Stimulated activated effector memory CD8-positive, alpha-beta T cell treated with anti-CD3 and anti-CD28 coated beads, Interleukin-12 subunit alpha, Interleukin-12 subunit beta, amount 100 ng/mL, for 72 hours (primary cell): ENCODE measurements around the gene ZFAND2B.
"Not testable (repeated sequence)": the region's sequence is repeated elsewhere in the genome, so short reads cannot be mapped to it uniquely, and the experiment has no call there.

Experiments
- ATAC-seq: fragments of 150-1000 bp; cut with Tn5 transposase; 2 replicates; pipeline ENCODE4 v1.10.0; 2021
- DNase-seq, 2 donors: peaks; one replicate each; pipeline ENCODE4 v3.0.0; 2021 to 2022; ENCODE audit warnings: low spot score in 2 of 2
- H3K27ac Mint-ChIP-seq: one replicate; pipeline ENCODE4 v1.8.0; 2022; ENCODE audit warnings: mild to moderate bottlenecking, mixed read lengths
- H3K36me3 Mint-ChIP-seq: one replicate; pipeline ENCODE4 v1.8.0; 2022; ENCODE audit warnings: mild to moderate bottlenecking, mixed read lengths
- H3K4me1 Mint-ChIP-seq: one replicate; pipeline ENCODE4 v1.8.0; 2022; ENCODE audit warnings: mixed read lengths
- H3K4me3 Mint-ChIP-seq: one replicate; pipeline ENCODE4 v1.8.0; 2022; ENCODE audit warnings: mild to moderate bottlenecking, mixed read lengths
- H3K9me3 Mint-ChIP-seq: one replicate; pipeline ENCODE4 v1.8.0; 2022; ENCODE audit warnings: mixed read lengths

The ZFAND2B gene

DNA sequence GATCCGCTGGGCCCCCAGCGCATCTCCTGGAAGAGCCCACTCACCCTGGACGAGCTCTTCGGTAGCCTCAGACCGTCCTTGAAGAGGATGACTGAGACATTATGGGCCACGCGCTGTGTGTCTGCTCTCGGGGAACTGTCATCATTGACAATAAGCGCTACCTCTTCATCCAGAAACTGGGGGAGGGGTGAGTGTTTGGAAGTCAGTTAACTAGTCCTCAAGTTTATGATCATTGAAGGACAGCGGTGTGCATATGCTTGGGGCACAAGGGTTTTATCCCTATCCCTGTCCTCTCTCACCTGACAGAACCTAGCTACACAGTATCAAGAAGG, 39.3 kb downstream of the ZFAND2B start:
- peak overlapping the region; percentile 68 for H3K4me3 Mint-ChIP-seq
- no peak for DNase-seq
- no peaks in the 10 kb centered on the region for H3K9me3 Mint-ChIP-seq
- H3K27ac Mint-ChIP-seq, result peak overlapping the region; percentile 93
- no peak for ATAC-seq
- H3K36me3 Mint-ChIP-seq, result peaks cover 56% of the 10 kb centered on the region
- H3K4me1 Mint-ChIP-seq, result peaks cover 56% of the 10 kb centered on the region

DNA sequence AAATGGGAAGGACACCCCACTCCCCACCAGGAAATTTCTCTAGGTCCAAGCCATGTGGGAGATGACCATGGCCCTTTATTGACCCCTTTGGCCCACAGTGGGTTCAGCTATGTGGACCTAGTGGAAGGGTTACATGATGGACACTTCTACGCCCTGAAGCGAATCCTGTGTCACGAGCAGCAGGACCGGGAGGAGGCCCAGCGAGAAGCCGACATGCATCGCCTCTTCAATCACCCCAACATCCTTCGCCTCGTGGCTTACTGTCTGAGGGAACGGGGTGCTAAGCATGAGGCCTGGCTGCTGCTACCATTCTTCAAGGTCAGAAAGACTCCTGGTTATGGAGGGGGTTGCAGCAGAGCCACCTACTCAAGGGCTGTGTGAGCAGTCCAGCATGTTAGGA, 40.0 kb downstream of the ZFAND2B start:
- Mint-ChIP-seq H3K27ac (peak overlapping the region; percentile 93), H3K9me3 (no peaks in the 10 kb centered on the region), H3K4me1 (peaks cover 63% of the 10 kb centered on the region), H3K36me3 (peaks cover 63% of the 10 kb centered on the region), H3K4me3 (peak overlapping the region; percentile 68)
- DNase-seq (no peak), ATAC-seq (no peak)

DNA sequence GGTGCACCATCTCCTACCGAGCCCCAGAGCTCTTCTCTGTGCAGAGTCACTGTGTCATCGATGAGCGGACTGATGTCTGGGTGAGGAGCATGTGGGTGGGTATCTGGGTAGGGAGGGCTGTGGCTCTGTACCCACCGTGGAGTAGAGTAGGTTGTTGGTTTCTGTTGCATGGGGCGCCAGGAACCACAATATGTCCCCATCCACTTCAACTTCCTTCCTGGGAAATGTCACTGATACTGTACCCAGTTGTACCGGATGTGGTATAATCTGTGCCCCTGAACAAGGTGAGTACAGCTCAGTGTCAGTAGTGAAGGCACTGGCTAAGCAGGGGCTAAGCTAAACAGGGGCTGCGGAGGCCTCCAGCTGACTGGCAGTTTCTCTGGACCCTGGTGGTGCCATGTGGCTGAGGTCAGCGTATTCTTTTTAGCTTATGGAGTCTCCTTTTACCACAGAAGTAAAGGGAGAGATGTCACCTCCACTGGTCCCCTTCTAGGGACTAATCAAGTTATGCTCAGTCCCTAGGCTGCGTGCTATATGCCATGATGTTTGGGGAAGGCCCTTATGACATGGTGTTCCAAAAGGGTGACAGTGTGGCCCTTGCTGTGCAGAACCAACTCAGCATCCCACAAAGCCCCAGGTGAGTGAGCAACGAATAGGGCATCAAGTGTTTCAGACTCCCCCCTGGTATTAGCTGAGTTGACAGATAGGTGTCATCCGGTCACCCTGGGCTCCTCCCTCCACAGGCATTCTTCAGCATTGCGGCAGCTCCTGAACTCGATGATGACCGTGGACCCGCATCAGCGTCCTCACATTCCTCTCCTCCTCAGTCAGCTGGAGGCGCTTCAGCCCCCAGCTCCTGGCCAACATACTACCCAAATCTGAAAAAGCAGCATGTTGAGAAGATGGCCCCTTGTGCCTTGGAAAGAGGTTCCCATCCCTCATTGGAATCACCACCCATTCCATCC, 41.4 kb downstream of the ZFAND2B start:
- Mint-ChIP-seq H3K36me3 (peaks cover 77% of the 10 kb centered on the region), H3K9me3 (no peaks in the 10 kb centered on the region), H3K4me3 (peak overlapping the region; percentile 68), H3K4me1 (peaks cover 77% of the 10 kb centered on the region), H3K27ac (peak overlapping the region; percentile 86)
- ATAC-seq, result peak; percentile 78
- DNase-seq, result peak; percentile 41 to 72

DNA sequence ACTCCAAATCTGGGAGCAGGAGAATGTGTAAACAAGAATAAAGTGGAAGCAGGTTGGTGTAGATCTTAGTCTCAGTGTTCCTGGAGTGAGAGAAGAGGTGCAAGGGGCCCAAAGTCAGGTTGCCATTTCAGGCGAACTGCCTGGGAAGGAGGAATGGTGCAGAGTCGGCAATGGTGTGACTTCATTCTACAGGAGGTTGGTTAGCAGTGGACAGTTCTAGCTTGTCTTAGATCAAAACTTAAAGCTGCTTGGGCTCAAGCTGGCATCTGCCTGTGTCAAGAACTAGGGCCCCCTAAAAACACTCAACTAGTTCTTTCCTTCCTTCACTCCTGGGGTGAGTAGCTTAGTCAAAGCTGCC, 42.2 kb downstream of the ZFAND2B start:
- no peak for ATAC-seq
- Mint-ChIP-seq H3K4me3 (peak overlapping the region; percentile 68), H3K4me1 (peaks cover 77% of the 10 kb centered on the region), H3K9me3 (no peaks in the 10 kb centered on the region), H3K36me3 (peaks cover 86% of the 10 kb centered on the region), H3K27ac (peak overlapping the region; percentile 86)
- no peak for DNase-seq

DNA sequence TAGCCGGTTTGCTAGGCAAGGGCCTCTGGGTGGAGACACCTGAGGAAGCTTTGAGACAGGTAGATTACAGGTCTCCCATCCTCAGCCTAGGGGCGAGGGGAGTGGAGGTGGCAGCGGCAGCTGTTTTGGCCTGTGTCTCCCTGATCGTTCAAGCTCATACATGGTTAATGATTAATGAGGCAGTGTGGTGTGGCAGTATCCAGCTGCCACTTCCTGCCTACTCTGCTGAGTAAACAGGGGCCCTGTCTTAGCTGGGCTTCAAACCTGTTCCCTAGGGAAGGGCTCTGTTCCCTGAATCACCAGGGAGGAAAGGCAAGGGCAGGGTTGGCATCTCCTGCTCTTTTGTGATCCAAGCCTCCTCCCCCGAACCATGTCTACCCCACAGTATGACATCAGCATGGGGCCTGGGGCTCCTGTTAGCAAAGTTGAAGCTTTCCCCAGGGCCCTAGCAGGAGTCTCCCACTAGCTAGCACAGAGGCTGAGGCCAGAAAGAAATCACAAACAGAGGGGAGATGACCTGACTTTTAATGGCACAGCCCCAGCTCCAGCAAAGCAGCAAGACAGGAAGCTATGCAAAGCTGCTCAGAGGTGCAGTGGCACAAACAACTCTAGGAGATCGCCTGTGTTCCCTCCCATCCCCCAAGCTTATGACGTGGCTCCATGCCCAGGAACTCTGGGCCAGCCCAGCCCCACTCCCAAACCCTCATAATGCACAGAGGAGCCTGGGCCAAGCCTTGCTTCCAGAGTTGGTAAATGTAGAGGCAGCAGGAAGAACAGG, 42.8 kb downstream of the ZFAND2B start:
- H3K27ac Mint-ChIP-seq, result peak overlapping the region; percentile 86
- no peak for ATAC-seq
- H3K9me3 Mint-ChIP-seq, result no peaks in the 10 kb centered on the region
- peak overlapping the region; percentile 68 for H3K4me3 Mint-ChIP-seq
- peaks cover 77% of the 10 kb centered on the region for H3K4me1 Mint-ChIP-seq
- peaks cover 86% of the 10 kb centered on the region for H3K36me3 Mint-ChIP-seq
- no peak for DNase-seq

DNA sequence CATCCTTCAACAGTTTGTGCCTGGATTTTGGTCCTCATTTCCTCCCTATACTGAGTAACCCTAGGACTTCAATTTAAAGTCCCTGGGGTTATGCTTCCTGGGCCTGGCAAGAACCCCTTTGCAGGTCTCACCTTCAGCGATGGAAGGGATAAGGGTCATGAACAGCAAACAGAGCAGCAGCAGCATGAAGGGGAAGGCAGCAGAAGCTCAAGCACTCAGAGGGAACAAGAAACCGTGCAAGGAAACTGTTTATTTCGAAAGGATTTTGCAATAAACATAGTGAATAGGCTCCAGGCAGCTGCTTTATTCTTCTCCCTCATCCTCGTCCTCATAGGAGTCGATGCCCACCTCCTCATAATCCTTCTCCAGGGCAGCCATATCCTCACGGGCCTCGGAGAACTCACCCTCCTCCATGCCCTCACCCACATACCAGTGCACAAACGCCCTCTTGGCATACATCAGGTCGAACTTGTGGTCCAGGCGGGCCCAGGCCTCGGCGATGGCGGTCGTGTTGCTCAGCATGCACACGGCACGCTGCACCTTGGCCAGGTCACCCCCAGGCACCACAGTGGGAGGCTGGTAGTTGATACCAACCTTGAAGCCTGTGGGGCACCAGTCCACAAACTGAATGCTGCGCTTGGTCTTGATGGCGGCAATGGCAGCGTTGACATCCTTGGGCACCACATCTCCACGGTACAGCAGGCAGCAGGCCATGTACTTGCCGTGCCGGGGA, 43.6 kb downstream of the ZFAND2B start:
- Mint-ChIP-seq H3K9me3 (no peaks in the 10 kb centered on the region), H3K36me3 (peaks cover 88% of the 10 kb centered on the region), H3K4me1 (peaks cover 72% of the 10 kb centered on the region), H3K4me3 (peak overlapping the region; percentile 68), H3K27ac (peak overlapping the region; percentile 86)
- ATAC-seq (no peak), DNase-seq (no peak)

DNA sequence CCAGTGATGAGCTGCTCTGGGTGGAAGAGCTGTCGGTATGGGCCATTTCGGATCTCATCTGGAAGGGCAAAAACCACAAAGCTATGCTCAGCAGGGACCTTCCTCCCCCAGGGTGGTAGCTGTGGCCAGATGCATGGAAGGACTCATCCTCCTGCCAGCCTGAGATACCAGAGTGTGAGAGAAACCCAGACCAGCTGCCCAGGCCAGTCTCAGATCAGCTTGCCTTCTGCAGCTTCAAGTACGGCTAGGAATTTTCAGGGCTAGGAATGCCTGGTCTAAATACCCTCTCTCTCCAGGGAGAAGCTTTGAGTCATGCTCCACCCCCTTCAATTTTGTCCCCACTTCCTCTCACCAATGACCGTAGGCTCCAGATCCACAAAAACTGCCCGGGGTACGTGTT, 45.1 kb downstream of the ZFAND2B start:
- no peaks in the 10 kb centered on the region for H3K9me3 Mint-ChIP-seq
- DNase-seq, result no peak
- H3K27ac Mint-ChIP-seq, result peak overlapping the region; percentile 83
- H3K36me3 Mint-ChIP-seq, result peaks cover 78% of the 10 kb centered on the region
- peaks cover 75% of the 10 kb centered on the region for H3K4me1 Mint-ChIP-seq
- no peak for ATAC-seq
- H3K4me3 Mint-ChIP-seq, result peak overlapping the region; percentile 68

DNA sequence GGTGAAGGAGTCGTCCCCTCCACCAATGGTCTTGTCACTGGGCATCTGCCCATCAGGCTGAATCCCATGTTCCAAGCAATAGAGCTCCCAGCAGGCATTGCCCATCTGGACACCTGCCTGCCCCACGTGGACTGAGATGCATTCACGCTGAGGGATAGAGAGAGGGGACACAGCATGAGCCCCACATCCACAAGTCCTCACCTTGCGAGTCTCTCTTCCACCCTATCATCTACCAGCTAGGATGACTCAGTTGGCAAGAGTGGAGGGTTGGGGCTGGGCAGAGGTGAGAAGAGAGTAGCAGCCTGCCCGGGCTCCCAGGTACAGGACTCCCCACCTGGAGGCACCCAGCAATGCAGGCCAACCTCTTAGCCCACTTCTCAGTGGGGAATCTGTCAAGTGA, 45.5 kb downstream of the ZFAND2B start:
- peaks cover 74% of the 10 kb centered on the region for H3K36me3 Mint-ChIP-seq
- H3K27ac Mint-ChIP-seq, result peak overlapping the region; percentile 83
- H3K4me3 Mint-ChIP-seq, result peak overlapping the region; percentile 68
- no peaks in the 10 kb centered on the region for H3K9me3 Mint-ChIP-seq
- ATAC-seq, result no peak
- DNase-seq, result no peak
- peaks cover 71% of the 10 kb centered on the region for H3K4me1 Mint-ChIP-seq

DNA sequence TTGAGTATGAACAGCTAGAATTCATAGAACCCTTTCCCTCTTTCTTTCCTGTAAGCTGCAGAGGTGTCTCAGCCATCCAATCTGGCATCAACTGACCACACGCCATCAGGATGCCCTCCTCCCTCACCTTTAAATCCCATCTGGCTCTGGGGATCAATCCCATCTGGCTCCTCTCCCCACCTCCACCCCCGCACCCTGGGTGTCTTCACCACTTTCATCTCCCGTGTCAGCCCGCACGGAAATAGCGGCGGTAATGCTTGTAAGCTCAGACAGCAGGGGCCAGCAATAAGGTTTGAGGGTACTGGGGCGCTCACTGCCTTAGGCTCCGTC, 46.0 kb downstream of the ZFAND2B start:
- Mint-ChIP-seq H3K27ac (peak overlapping the region; percentile 83), H3K4me1 (peaks cover 66% of the 10 kb centered on the region), H3K4me3 (peak overlapping the region; percentile 68), H3K36me3 (peaks cover 69% of the 10 kb centered on the region), H3K9me3 (no peaks in the 10 kb centered on the region)
- ATAC-seq (no peak), DNase-seq (no peak)

DNA sequence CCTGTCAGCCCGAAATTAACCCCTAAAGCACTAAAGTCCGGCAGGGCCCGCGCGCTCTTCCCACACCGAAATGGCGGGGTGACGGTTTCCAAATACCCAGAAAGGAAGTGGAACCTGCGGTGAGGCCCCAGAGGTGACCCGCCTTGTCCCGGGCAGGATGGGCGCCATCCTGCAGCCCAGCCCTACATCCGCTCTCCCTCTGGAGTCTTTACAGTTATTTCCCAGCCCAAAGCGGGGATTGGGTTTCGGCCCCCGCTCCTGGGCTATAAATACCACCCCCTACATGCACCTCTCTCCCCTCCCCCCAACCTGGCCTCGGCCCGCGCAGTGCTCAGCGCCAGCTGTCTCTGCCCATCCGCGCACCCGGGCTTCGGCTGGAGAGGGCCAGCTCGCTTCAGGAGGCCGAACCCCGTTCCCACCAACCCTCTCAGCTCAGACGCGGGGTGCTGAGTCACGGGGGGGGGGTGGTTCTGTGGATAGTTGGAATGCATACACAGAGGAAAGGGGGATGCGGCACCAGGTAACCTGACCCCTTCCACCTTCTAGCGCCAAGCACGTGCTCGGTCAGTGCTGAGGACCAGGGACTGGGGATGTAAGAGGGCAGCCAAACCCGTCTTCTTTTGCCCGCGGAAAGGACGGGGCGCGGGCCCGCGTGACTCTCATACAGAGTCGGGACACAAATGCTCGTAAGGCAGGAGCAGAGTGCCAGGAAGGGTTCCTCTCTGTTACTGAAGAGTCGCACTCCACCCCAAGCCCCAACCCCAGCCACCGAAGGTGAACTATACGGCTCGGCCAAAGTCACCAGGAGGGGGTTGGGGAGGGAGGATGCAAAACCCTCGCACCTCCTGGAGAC, 46.5 kb downstream of the ZFAND2B start, which contains the start of gene TUBA4B:
Gene TUBA4B (plus strand): TSS at position 344 of the 853 bp plus-strand sequence. CDS start 165 bp downstream, at position 509.
- H3K4me1 Mint-ChIP-seq, result peaks cover 60% of the 10 kb centered on the region
- H3K4me3 Mint-ChIP-seq, result peak within 1 kb of the TSS; percentile 68
- H3K27ac Mint-ChIP-seq, result peak within 1 kb of the TSS; percentile 83
- peaks cover 63% of the 10 kb centered on the region for H3K36me3 Mint-ChIP-seq
- no peaks in the 10 kb centered on the region for H3K9me3 Mint-ChIP-seq
- peak; percentile 31 to 77 for DNase-seq
- peak; percentile 39 for ATAC-seq

DNA sequence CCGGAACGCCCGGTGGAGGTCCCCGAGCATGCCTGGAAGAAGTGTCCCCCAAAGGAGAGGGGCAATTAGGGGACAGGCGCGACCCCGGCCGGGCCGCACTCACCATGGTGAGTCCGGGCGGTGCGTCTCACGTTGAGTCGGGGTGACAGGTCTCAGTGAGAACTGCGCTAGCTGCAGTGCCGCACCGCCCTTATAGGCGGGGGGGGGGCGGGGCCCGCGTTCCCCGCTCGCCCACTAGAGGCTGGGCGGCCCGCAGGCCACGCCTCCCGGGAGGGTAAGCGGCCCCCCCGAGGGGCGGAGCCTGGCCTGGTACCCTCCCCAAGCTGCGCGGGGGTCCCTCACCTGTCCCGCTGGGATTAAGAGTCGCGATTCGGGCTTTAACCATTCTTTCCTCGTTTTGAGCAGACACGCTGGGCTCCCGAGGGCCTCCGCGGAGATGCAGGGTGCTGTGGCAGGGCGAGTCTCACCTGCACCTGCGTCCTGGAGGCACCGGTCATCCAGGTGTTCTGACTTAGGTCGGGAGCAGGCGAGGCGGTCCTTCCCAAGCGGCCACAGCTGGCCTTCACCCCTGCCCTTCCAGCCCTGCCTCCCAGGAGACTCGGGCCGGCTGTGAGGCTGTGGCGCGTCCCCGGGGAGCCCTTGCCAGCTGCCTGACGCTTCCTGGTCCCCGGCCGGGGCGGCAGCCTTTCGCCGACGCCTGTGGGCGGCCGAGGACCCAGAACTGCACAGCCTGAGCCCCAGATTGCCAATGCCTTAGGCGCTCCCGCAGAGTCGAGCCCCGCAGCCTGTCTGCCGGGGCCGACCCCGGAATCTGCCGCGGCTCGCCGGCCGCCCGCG, 47.4 kb downstream of the ZFAND2B start, which contains the start of gene TUBA4A:
Gene TUBA4A (minus strand): TSS at position 166 of the 837 bp plus-strand sequence. CDS start 60 bp downstream, at position 106.
- peaks cover 55% of the 10 kb centered on the region for H3K36me3 Mint-ChIP-seq
- ATAC-seq (peak; percentile 83), DNase-seq (peak; percentile 80 to 93)
- peak within 1 kb of the TSS; percentile 68 for H3K4me3 Mint-ChIP-seq
- H3K9me3 Mint-ChIP-seq, result no peaks in the 10 kb centered on the region
- H3K4me1 Mint-ChIP-seq, result peaks cover 52% of the 10 kb centered on the region
- peak within 1 kb of the TSS; percentile 83 for H3K27ac Mint-ChIP-seq

DNA sequence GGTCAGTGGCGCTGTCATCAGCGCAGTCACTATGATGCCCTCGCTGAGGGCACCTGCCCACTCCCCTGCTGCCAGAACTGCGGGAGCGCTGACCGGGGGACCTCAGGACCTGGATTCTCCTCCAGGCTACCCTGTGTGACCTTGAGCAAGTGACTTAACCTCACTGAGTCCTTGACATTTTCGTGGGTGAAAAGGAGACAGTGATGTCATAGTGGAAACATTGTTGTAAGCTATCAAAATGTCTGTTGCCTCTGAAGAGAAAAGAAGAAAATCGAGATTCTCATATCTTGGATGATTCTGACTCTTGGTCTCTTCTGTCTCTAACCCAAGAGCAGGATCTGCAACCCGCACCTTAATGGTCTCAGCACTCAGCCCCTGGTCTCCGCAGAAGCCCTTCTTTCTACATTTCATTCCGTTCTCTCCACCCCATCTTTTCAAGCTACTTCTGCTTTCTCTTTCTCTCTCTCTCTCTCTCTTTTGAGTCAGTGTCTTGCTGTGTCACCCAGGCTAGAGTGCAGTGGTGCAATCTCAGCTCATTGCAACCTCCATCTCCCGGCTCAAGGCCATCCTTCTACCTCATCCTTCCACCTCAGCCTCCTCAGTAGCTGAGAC, 48.1 kb downstream of the ZFAND2B start:
- DNase-seq (peak; percentile 41 to 81), ATAC-seq (peak; percentile 72)
- Mint-ChIP-seq H3K4me3 (peak overlapping the region; percentile 68), H3K27ac (peak overlapping the region; percentile 83), H3K9me3 (no peaks in the 10 kb centered on the region), H3K36me3 (peaks cover 47% of the 10 kb centered on the region), H3K4me1 (peaks cover 45% of the 10 kb centered on the region)

DNA sequence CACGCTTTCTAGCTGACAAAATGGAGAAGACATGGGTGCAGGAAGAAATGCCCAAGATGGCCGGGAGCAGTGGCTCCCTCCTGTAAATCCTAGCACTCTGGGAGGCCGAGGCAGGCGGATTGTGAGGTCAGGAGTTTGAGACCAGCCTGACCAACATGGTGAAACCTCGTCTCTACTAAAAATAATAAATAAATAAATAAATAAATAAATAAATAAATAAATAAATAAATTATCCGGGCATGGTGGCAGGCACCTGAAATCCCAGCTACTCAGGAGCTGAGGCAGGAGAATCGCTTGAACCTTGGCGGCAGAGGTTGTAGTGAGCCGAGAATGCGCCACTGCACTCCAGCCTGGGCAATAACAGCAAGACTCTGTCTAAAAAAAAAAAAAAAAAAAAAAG, 52.4 kb downstream of the ZFAND2B start:
- not testable (repeated sequence) for ATAC-seq, H3K4me3 Mint-ChIP-seq

More for the DNA sequence above, 52.4 kb downstream of the ZFAND2B start:
- H3K9me3 Mint-ChIP-seq, H3K36me3 Mint-ChIP-seq, H3K27ac Mint-ChIP-seq, DNase-seq: not testable (repeated sequence)
- peaks cover 12% of the 10 kb centered on the region for H3K4me1 Mint-ChIP-seq
